ENCODE measurements around the gene ETNPPL. TPM values are rescaled to one million over a fixed set of nuclear protein-coding genes. Genes with fewer than 3 reads are reported as not detected.

ETNPPL gene
- total RNA-seq, 1 experiment from 2014 or later: 0.52 TPM

- BruUV-seq (replicated peaks): no TSS peak
- Histone ChIP-seq H3K27ac (ENCODE audit: low read depth, low read length, poor library complexity, severe bottlenecking) (no peak overlapping the region), H3K9me3 (ENCODE audit: low read depth, low read length, poor library complexity, severe bottlenecking) (no peaks in the 10 kb centered on the region), H3K4me1 (ENCODE audit: insufficient read depth, low read length, poor library complexity, severe bottlenecking) (no peaks in the 10 kb centered on the region), H3K4me3 (ENCODE audit: low read depth, low read length, poor library complexity, severe bottlenecking) (no peak overlapping the region), H3K27me3 (replicated peaks; ENCODE audit: insufficient read depth, low read depth, low read length, poor library complexity) (no peaks in the 10 kb centered on the region), H3K36me3 (ENCODE audit: insufficient read depth, low read length, poor library complexity, severe bottlenecking) (no peaks in the 10 kb centered on the region)
- CTCF ChIA-PET: no interaction called here
- intact Hi-C loops (cut with micrococcal nuclease; ENCODE audit: unreplicated experiment): no loop called here
- TF ChIP-seq CTCF (conservative IDR thresholded peaks at IDR 0.05; ENCODE audit: low read depth, low read length) (no peak), EZH2 (IDR thresholded peaks at IDR 0.05; ENCODE audit: borderline replicate concordance, low read depth, low read length, poor library complexity, severe bottlenecking) (no peak)
- POLR2A ChIA-PET (ENCODE audit: low non-redundant PET): no interaction called here
- DNase-seq (ENCODE audit: low spot score): no peak
Measured at GRCh38 chr4:108709722-108710121, 53.1 kb downstream of the ETNPPL start.

GRCh38 chr4:108709234-108709633, 53.6 kb downstream of the ETNPPL start:
- no peak for TF ChIP-seq EZH2 (IDR thresholded peaks at IDR 0.05; ENCODE audit: borderline replicate concordance, low read depth, low read length, poor library complexity, severe bottlenecking)
- no peak for TF ChIP-seq CTCF (conservative IDR thresholded peaks at IDR 0.05; ENCODE audit: low read depth, low read length)
- ChIA-PET POLR2A (ENCODE audit: low non-redundant PET) (no interaction called here), CTCF (no interaction called here)
- no peak for DNase-seq (ENCODE audit: low spot score)
- Histone ChIP-seq H3K36me3 (ENCODE audit: insufficient read depth, low read length, poor library complexity, severe bottlenecking) (no peaks in the 10 kb centered on the region), H3K27ac (ENCODE audit: low read depth, low read length, poor library complexity, severe bottlenecking) (no peak overlapping the region), H3K27me3 (replicated peaks; ENCODE audit: insufficient read depth, low read depth, low read length, poor library complexity) (no peaks in the 10 kb centered on the region), H3K4me3 (ENCODE audit: low read depth, low read length, poor library complexity, severe bottlenecking) (no peak overlapping the region), H3K9me3 (ENCODE audit: low read depth, low read length, poor library complexity, severe bottlenecking) (no peaks in the 10 kb centered on the region), H3K4me1 (ENCODE audit: insufficient read depth, low read length, poor library complexity, severe bottlenecking) (no peaks in the 10 kb centered on the region)
- intact Hi-C loops (cut with micrococcal nuclease; ENCODE audit: unreplicated experiment): no loop called here
- no TSS peak for BruUV-seq (replicated peaks)

GRCh38 chr4:108706289-108706688, 56.6 kb downstream of the ETNPPL start:
- intact Hi-C loops (cut with micrococcal nuclease; ENCODE audit: unreplicated experiment): no loop called here
- no peaks in the 10 kb centered on the region for H3K27me3 ChIP-seq (replicated peaks; ENCODE audit: insufficient read depth, low read depth, low read length, poor library complexity)
- no peak for DNase-seq (ENCODE audit: low spot score)
- no peaks in the 10 kb centered on the region for H3K36me3 ChIP-seq (ENCODE audit: insufficient read depth, low read length, poor library complexity, severe bottlenecking)
- TF ChIP-seq CTCF (conservative IDR thresholded peaks at IDR 0.05; ENCODE audit: low read depth, low read length) (no peak), EZH2 (IDR thresholded peaks at IDR 0.05; ENCODE audit: borderline replicate concordance, low read depth, low read length, poor library complexity, severe bottlenecking) (no peak)
- H3K4me1 ChIP-seq (ENCODE audit: insufficient read depth, low read length, poor library complexity, severe bottlenecking): no peaks in the 10 kb centered on the region
- BruUV-seq (replicated peaks): no TSS peak
- no peak overlapping the region for H3K27ac ChIP-seq (ENCODE audit: low read depth, low read length, poor library complexity, severe bottlenecking)
- no peak overlapping the region for H3K4me3 ChIP-seq (ENCODE audit: low read depth, low read length, poor library complexity, severe bottlenecking)
- ChIA-PET POLR2A (ENCODE audit: low non-redundant PET) (no interaction called here), CTCF (interaction anchor here (0.8 kb wide), 1 partner anchor 700 kb away, joined by 3 read pairs; no protein-coding TSS in a partner anchor)
- no peaks in the 10 kb centered on the region for H3K9me3 ChIP-seq (ENCODE audit: low read depth, low read length, poor library complexity, severe bottlenecking)
